ENCODE data around the gene DLG2. TPM values are rescaled to one million over a fixed set of nuclear protein-coding genes. Genes with fewer than 3 reads are reported as not detected.

DLG2 gene
- total and polyA plus RNA-seq, 11 donors: 2.4 to 13.9 (median 7.1) TPM

DNA sequence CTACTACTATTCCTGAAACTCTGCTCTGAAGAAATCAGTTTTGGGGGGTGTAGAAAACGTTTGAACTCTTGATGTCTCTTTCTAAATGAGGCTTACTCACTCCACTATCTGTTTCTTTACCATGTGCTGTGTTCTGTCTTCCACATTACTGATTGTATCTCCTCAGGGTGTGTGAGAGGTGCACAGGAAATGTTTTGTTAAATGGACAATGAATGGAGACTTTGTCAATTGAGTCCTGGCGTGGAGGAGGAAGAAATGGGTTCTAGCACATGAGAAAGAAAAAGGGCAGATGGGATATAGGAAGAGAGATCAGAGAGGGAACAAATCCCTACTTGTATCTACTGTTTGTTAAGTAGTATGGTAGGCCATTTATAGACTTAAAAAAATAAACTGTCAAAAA, 1763.9 kb downstream of the DLG2 start:
- Histone ChIP-seq H3K4me1 (peaks cover 0 to 9% (median 0%) of the 10 kb centered on the region in 12 donors), H3K4me3 (no peak overlapping the region), H3K9me3 (peaks cover 0 to 11% (median 0%) of the 10 kb centered on the region in 12 donors), H3K36me3 (no peaks in the 10 kb centered on the region), H3K27ac (no peak overlapping the region), H3K27me3 (no peaks in the 10 kb centered on the region)
- ATAC-seq (no peak), DNase-seq (no peak)
- intact Hi-C loops (cut with DNase I): no loop called here
- TF ChIP-seq CTCF (IDR thresholded peaks at IDR 0.05) (no peak), POLR2A (IDR thresholded peaks at IDR 0.05) (no peak)
- whole genome bisulfite sequencing, 4 donors: 47 to 60% (median 51%) methylated on average over 2 of the region's 2 CpGs

DNA sequence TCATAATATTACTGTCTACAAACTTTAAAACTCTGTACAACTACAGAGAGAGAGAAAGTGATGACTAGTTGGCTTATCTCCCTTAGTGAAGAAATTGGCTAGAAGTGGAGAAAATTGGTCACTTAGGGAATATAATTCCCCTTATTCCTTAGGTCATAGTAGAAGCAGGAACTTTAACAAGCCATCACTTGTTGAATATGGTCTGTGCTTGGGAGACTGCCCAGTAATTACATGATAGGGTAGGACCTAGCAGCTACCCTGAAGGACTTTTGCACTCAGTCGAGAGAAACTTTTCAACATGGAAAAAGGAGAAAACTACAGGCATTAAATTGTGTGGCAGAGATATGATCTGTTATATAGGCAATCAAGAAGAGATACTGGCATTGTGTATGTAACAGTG, 1764.5 kb downstream of the DLG2 start:
- Histone ChIP-seq H3K4me3 (no peak overlapping the region), H3K27ac (no peak overlapping the region), H3K27me3 (no peaks in the 10 kb centered on the region), H3K4me1 (peaks cover 0 to 9% (median 0%) of the 10 kb centered on the region in 12 donors), H3K9me3 (peaks cover 0 to 14% (median 0%) of the 10 kb centered on the region in 12 donors), H3K36me3 (no peaks in the 10 kb centered on the region)
- intact Hi-C loops (cut with DNase I): no loop called here
- DNase-seq (peak in 1 of 5 donors; percentile 14), ATAC-seq (peak; percentile 55 to 89 (median 84))
- no peak for TF ChIP-seq POLR2A (IDR thresholded peaks at IDR 0.05)
- TF ChIP-seq CTCF (IDR thresholded peaks at IDR 0.05): no peak
- 17 to 32% (median 19%) methylated on average over 1 of the region's 1 CpG for WGBS, 4 donors

GRCh38 chr11:83862033-83862432, 1765.1 kb downstream of the DLG2 start:
- 60 to 67% (median 65%) methylated on average over 3 of the region's 3 CpGs for WGBS, 4 donors
- no peak for TF ChIP-seq POLR2A (IDR thresholded peaks at IDR 0.05)
- no peak for TF ChIP-seq CTCF (IDR thresholded peaks at IDR 0.05)
- H3K4me1 ChIP-seq: peaks cover 0 to 9% (median 0%) of the 10 kb centered on the region in 12 donors
- no peak for DNase-seq
- intact Hi-C loops (cut with DNase I): no loop called here
- H3K36me3 ChIP-seq: no peaks in the 10 kb centered on the region
- H3K27me3 ChIP-seq: no peaks in the 10 kb centered on the region
- no peak overlapping the region for H3K27ac ChIP-seq
- H3K4me3 ChIP-seq: no peak overlapping the region
- no peak for ATAC-seq
- H3K9me3 ChIP-seq: peaks cover 0 to 21% (median 0%) of the 10 kb centered on the region in 12 donors

DNA sequence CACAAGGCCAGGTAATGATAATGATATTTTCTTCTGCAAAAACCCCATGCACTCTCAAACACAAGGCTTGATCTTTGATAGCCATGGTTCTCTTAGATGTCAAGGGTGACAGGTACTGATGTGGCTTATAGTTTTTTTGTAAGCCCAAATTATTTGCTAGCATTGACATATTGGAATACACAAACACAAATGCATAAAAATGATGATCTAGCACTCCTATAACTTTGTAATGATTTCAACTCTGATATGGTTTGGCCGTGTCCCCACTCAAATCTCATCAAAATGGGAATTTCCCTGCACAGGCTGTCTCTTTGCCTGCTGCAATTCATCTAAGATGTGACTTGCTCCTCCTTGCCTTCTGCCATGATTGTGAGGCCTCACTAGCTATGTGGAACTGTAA, 1768.5 kb downstream of the DLG2 start:
- H3K36me3 ChIP-seq: no peaks in the 10 kb centered on the region
- no peak overlapping the region for H3K4me3 ChIP-seq
- ATAC-seq (no peak), DNase-seq (no peak)
- H3K27me3 ChIP-seq: no peaks in the 10 kb centered on the region
- intact Hi-C loops (cut with DNase I): loop anchor here in 1 of 10 donors (10.0 kb wide), 1 partner anchor 406 kb away; no protein-coding TSS in a partner anchor
- peaks cover 0 to 36% (median 0%) of the 10 kb centered on the region in 12 donors for H3K9me3 ChIP-seq
- H3K27ac ChIP-seq: no peak overlapping the region
- peaks cover 0 to 9% (median 0%) of the 10 kb centered on the region in 12 donors for H3K4me1 ChIP-seq
- TF ChIP-seq POLR2A (IDR thresholded peaks at IDR 0.05) (no peak), CTCF (IDR thresholded peaks at IDR 0.05) (no peak)
- WGBS, 4 donors: 73 to 84% (median 76%) methylated on average over 1 of the region's 1 CpG
